AG04449 (cell line): ENCODE results near the gene TCAP.

Experiments used
- CTCF ChIA-PET: fragments of 350-600 bp; formaldehyde crosslinking; extraction: SDS; loops from one replicate; lab custom pipeline; 2021; ENCODE audit warnings: antibody characterized with exemption; lab: Yijun Ruan, JAX
- POLR2A ChIA-PET: fragments of 400-600, 350-600 bp; formaldehyde crosslinking; extraction: SDS; loops from one replicate; lab custom pipeline; 2020; ENCODE audit warnings: antibody characterized with exemption, inconsistent platforms; lab: Yijun Ruan, JAX
- DNase-seq: peaks from one replicate; pipeline ENCODE4 v3.0.0-alpha.2; 2010; ENCODE audit warnings: low read depth, low spot score
- H3K4me3 ChIP-seq: 2 replicates; pipeline ENCODE4 v1.5.1; 2011; ENCODE audit warnings: low read depth, mild to moderate bottlenecking, control low read depth, low read length
- CTCF ChIP-seq: IDR thresholded peaks from one replicate; pipeline ENCODE4 v1.5.1; 2011; ENCODE audit warnings: mild to moderate bottlenecking, moderate library complexity, low read length, control low read depth, inconsistent platforms; ENCODE audit not compliant: insufficient read depth; ENCODE audit errors: missing control alignments

Gene TCAP

GRCh38 chr17:39661744-39662541, 3.2 kb upstream of the TCAP start:
- no peak for TF ChIP-seq CTCF
- POLR2A ChIA-PET = no interaction called here
- no peak for DNase-seq
- H3K4me3 ChIP-seq = no peak overlapping the region
- CTCF ChIA-PET = interaction anchor here (0.9 to 3.2 kb wide), 5 partner anchors 8 to 12 kb away, joined by 3 to 16 read pairs (median 4); no protein-coding TSS in a partner anchor

GRCh38 chr17:39662551-39663339, 2.4 kb upstream of the TCAP start:
- H3K4me3 ChIP-seq = no peak overlapping the region
- POLR2A ChIA-PET = no interaction called here
- DNase-seq = no peak
- CTCF ChIA-PET = interaction anchor here (0.8 to 3.2 kb wide), 6 partner anchors 8 to 40 kb away, joined by 3 to 16 read pairs (median 4); no protein-coding TSS in a partner anchor
- no peak for TF ChIP-seq CTCF

- DNase-seq = no peak
- ChIA-PET POLR2A (no interaction called here), CTCF (interaction anchor here (0.8 to 3.2 kb wide), 3 partner anchors 9 to 40 kb away, joined by 4 to 16 read pairs (median 16); no protein-coding TSS in a partner anchor)
- no peak overlapping the region for H3K4me3 ChIP-seq
- TF ChIP-seq CTCF = no peak
Observed at GRCh38 chr17:39663340-39663687, 1.8 kb upstream of the TCAP start.

GRCh38 chr17:39663688-39664580, 1.2 kb upstream of the TCAP start:
- ChIA-PET POLR2A (no interaction called here), CTCF (interaction anchor here (0.8 to 3.2 kb wide), 3 partner anchors 10 to 41 kb away, joined by 4 to 16 read pairs (median 16); no protein-coding TSS in a partner anchor)
- TF ChIP-seq CTCF = no peak
- H3K4me3 ChIP-seq = no peak overlapping the region
- no peak for DNase-seq

- POLR2A ChIA-PET = interaction anchor here (1.2 kb wide), 1 partner anchor 34 kb away, joined by 3 read pairs; the partner anchor contains the start of gene ERBB2
- no peak for DNase-seq
- peak; percentile 21 for TF ChIP-seq CTCF
- H3K4me3 ChIP-seq = no peak overlapping the region
- CTCF ChIA-PET = interaction anchor here (1.5 to 9.2 kb wide), 4 partner anchors 11 to 43 kb away, joined by 6 to 237 read pairs (median 66); partner anchors contain the start of gene PPP1R1B
Observed at GRCh38 chr17:39665642-39666224, 584 bp downstream of the TCAP start.
